ENCODE measurements around the gene RDH5. TPM values are rescaled to one million over a fixed set of nuclear protein-coding genes. Genes with fewer than 3 reads are reported as not detected.
A peak's percentile ranks its signal among the peaks of the same experiment; 100 is the strongest.

RDH5 gene
- total and polyA plus RNA-seq, 2 of the 13 experiments (the other 11 are each of a cell fraction or from before 2014, with no cell fraction given): 2.6 to 5.7 TPM

DNA sequence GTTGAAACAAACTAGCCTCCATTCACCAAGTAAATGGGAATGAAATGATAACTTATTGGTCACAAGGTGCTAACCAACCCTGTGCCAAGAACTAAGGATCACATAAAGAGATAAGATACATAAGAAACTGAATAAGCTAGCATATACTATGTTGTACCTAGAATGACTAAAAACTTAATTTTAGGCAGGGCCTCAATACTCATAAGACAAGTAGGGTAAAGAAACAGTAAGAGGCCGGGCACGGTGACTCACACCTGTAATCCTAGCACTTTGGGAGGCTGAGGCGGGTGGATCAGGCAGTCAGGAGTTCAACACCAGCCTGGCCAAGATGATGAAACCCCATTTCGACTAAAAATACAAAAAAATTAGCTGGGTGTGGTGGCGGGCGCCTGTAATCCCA is 40.5 kb downstream of the RDH5 start (continued):
- no peak for TF ChIP-seq HIVEP1 (CRISPR knock-in tag; IDR thresholded peaks at IDR 0.05)
- TF ChIP-seq PTBP1 (IDR thresholded peaks at IDR 0.05; ENCODE audit: low read depth, low read length, poor library complexity, severe bottlenecking): no peak

DNA sequence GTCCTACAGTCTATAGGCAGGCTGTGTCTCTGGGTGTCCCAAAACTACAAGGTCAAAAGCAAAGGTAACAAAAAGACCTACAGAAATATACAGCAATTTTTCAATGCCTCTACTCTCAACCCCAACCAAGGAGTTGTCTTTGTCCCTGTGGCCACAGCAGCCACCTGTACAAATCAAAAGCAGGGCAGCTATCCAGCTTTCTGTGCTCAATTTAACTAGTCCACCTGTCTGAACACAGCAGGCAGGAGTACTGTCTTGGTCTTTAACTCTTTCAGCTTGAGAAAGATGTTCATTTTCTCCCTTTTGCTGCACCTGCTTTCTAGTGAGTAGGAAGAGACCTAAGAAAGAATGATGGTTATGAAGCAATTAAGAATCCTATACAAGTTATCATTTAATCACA is 42.5 kb downstream of the RDH5 start:
- H3K4me2 ChIP-seq (ENCODE audit: low read depth, low read length): no peak overlapping the region
- peaks cover 10 to 66% of the 10 kb centered on the region in 2 experiments for H3K36me3 ChIP-seq (replicated peaks in 1 of 2; ENCODE audit: control insufficient read depth in 1 of 2, insufficient read depth in 2 of 2, low read length in 2 of 2)
- H3K9ac ChIP-seq (ENCODE audit: insufficient read depth, low read depth, low read length): no peak overlapping the region
- H3K27ac ChIP-seq (ENCODE audit: extremely low read length, insufficient read depth, low read length): no peak overlapping the region
- TF ChIP-seq ATAD3A (CRISPR knock-in tag; IDR thresholded peaks at IDR 0.05): no peak
- TF ChIP-seq ZNF782 (CRISPR knock-in tag; IDR thresholded peaks at IDR 0.05; ENCODE audit: borderline replicate concordance): no peak
- no peak overlapping the region for H2AFZ ChIP-seq (ENCODE audit: low read length)
- H3K27me3 ChIP-seq (ENCODE audit: control insufficient read depth in 1 of 2, insufficient read depth in 2 of 2, low read length in 2 of 2): no peaks in the 10 kb centered on the region
- FAIRE-seq: no peak
- BruUV-seq (replicated peaks): no TSS peak
- intact Hi-C loops (cut with micrococcal nuclease; ENCODE audit: unreplicated experiment): no loop called here
- DNase-seq (ENCODE audit: low spot score): no peak
- POLR2A ChIA-PET: no interaction called here
- no peaks in the 10 kb centered on the region for H3K79me2 ChIP-seq (ENCODE audit: insufficient read depth, low read length)
- no peak overlapping the region for H3K4me3 ChIP-seq (replicated peaks in 1 of 3; ENCODE audit: insufficient read depth in 1 of 3, low read depth in 2 of 3, low read length in 3 of 3)
- H3K4me1 ChIP-seq (ENCODE audit: insufficient read depth, low read length): no peaks in the 10 kb centered on the region
- no peaks in the 10 kb centered on the region for H4K20me1 ChIP-seq (ENCODE audit: insufficient read depth, low read length)
- no peak for ATAC-seq
- CTCF ChIA-PET (ENCODE audit: low intra/inter-chr PET ratio, low total read pairs): no interaction called here
- H3K9me3 ChIP-seq (ENCODE audit: low read length): no peaks in the 10 kb centered on the region
- in situ Hi-C loops (cut with HindIII; ENCODE audit: extremely low pct_ligation_motif_present, low pct_unique_long_range_greater_than_20kb): no loop called here

DNA sequence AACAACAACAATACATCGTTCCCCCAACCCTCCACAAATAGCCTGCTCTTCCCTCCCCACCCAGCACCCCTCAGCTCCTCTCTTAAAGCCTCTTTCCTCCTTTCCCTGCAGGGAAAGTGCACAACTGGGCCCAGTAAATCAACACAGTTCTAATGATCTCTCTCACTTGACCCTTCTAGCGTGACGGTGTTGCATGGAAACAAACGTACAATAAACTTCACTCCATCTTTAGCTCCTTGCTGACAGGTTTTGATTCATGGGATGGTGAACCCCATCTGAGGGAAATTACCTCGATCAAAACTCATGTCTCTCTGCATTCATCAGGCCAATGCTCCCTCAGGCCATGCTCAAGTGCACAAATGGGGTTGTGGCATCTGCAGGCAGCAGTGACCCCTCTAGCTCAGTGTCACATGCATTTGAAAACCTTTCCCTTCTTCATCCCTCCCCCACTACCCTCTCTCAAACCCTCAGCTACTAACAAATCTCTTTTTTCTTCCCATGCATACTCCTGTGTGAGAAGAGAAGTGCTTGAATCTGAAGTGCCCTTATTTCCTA is 45.6 kb downstream of the RDH5 start:
- Histone ChIP-seq H3K4me3 (replicated peaks in 1 of 3; ENCODE audit: insufficient read depth in 1 of 3, low read depth in 2 of 3, low read length in 3 of 3) (no peak overlapping the region), H3K36me3 (replicated peaks in 1 of 2; ENCODE audit: control insufficient read depth in 1 of 2, insufficient read depth in 2 of 2, low read length in 2 of 2) (peaks cover 12 to 59% of the 10 kb centered on the region in 2 experiments), H3K9ac (ENCODE audit: insufficient read depth, low read depth, low read length) (no peak overlapping the region), H3K79me2 (ENCODE audit: insufficient read depth, low read length) (no peaks in the 10 kb centered on the region), H3K27ac (ENCODE audit: extremely low read length, insufficient read depth, low read length) (no peak overlapping the region), H4K20me1 (ENCODE audit: insufficient read depth, low read length) (no peaks in the 10 kb centered on the region), H2AFZ (ENCODE audit: low read length) (no peak overlapping the region), H3K4me1 (ENCODE audit: insufficient read depth, low read length) (no peaks in the 10 kb centered on the region), H3K27me3 (ENCODE audit: control insufficient read depth in 1 of 2, insufficient read depth in 2 of 2, low read length in 2 of 2) (no peaks in the 10 kb centered on the region), H3K4me2 (ENCODE audit: low read depth, low read length) (no peak overlapping the region), H3K9me3 (ENCODE audit: low read length) (no peaks in the 10 kb centered on the region)
- DNase-seq (ENCODE audit: low spot score): no peak
- no peak for TF ChIP-seq ZFAT (CRISPR knock-in tag; conservative IDR thresholded peaks at IDR 0.05)
- no peak for FAIRE-seq
- intact Hi-C loops (cut with micrococcal nuclease; ENCODE audit: unreplicated experiment): no loop called here
- in situ Hi-C loops (cut with HindIII; ENCODE audit: extremely low pct_ligation_motif_present, low pct_unique_long_range_greater_than_20kb): no loop called here
- POLR2A ChIA-PET: no interaction called here
- no peak for ATAC-seq
- 93% methylated on average over 5 of the region's 5 CpGs for WGBS (ENCODE audit: low lambda C conversion rate)
- BruUV-seq (replicated peaks): TSS peak; percentile 29
- CTCF ChIA-PET (ENCODE audit: low intra/inter-chr PET ratio, low total read pairs): no interaction called here
